ENCODE measurements around the gene NUP133. TPM values are rescaled to one million over a fixed set of nuclear protein-coding genes. Genes with fewer than 3 reads are reported as not detected.

The NUP133 gene
- total and polyA plus RNA-seq, 2 of the 4 experiments (the other 2 are of a cell fraction): 13.4 to 30.5 TPM

- Histone ChIP-seq H4K20me1 (ENCODE audit: insufficient read depth, low read length) (no peaks in the 10 kb centered on the region), H3K79me1 (ENCODE audit: low read depth in 1 of 2, low read length in 2 of 2) (no peaks in the 10 kb centered on the region), H2AFZ (replicated peaks; ENCODE audit: low read length, poor library complexity) (no peak overlapping the region), H3K23ac (ENCODE audit: low read depth, low read length) (no peak overlapping the region), H2BK120ac (ENCODE audit: low read depth, low read length) (no peak overlapping the region), H3K4me3 (ENCODE audit: insufficient read depth, low read depth, low read length) (no peak overlapping the region), H4K8ac (ENCODE audit: low read depth in 2 of 2, low read length in 2 of 2) (no peak overlapping the region), H2BK5ac (ENCODE audit: low read depth, low read length, poor library complexity, severe bottlenecking) (no peak overlapping the region), H2AK9ac (replicated peaks; ENCODE audit: low read depth, low read length, poor library complexity) (no peak overlapping the region), H3K4me1 (ENCODE audit: control insufficient read depth, insufficient read depth, low read length) (no peaks in the 10 kb centered on the region), H3K36me3 (ENCODE audit: control insufficient read depth, insufficient read depth, low read length) (peaks cover 29% of the 10 kb centered on the region), H2BK20ac (ENCODE audit: low read depth, low read length) (no peak overlapping the region), H3K27me3 (ENCODE audit: control insufficient read depth, insufficient read depth, low read length) (no peaks in the 10 kb centered on the region), H3K4ac (ENCODE audit: low read depth, low read length) (no peak overlapping the region), H2BK15ac (ENCODE audit: low read depth, low read length) (no peak overlapping the region), H3K56ac (ENCODE audit: extremely low read depth, insufficient read depth, low read length) (no peak overlapping the region), H3K9me3 (ENCODE audit: control insufficient read depth, insufficient read depth, low read length) (no peaks in the 10 kb centered on the region), H4K91ac (ENCODE audit: insufficient read depth, low read depth, low read length) (no peak overlapping the region), H3K18ac (ENCODE audit: low read depth, low read length) (no peak overlapping the region), H3K9ac (ENCODE audit: low read depth, low read length) (no peak overlapping the region), H2AK5ac (ENCODE audit: low read depth, low read length) (no peak overlapping the region), H3K14ac (replicated peaks; ENCODE audit: low read depth, low read length) (no peak overlapping the region), H3K9me1 (ENCODE audit: insufficient read depth, low read length) (no peaks in the 10 kb centered on the region), H3K27ac (ENCODE audit: insufficient read depth, low read length) (no peak overlapping the region), H4K5ac (ENCODE audit: low read depth, low read length) (no peak overlapping the region), H3K4me2 (ENCODE audit: low read depth, low read length) (no peak overlapping the region)
- in situ Hi-C loops (cut with MboI; ENCODE audit: low sequenced_read_pairs): no loop called here
- dilution Hi-C loops (cut with HindIII; ENCODE audit: low sequenced_read_pairs, unreplicated experiment): no loop called here
- no TSS peak for BruUV-seq (replicated peaks)
- DNase-seq: no peak
- no CpG with 5 or more reads among the region's 7 CpGs for WGBS, 2 experiments (ENCODE audit: extremely low coverage in 2 of 2, insufficient read length in 1 of 2)
- intact Hi-C loops (cut with micrococcal nuclease): no loop called here
- ChIA-PET POLR2A (ENCODE audit: unreplicated experiment) (no interaction called here), CTCF (interaction anchor here (1.0 kb wide), 1 partner anchor 54 kb away, joined by 3 read pairs; no protein-coding TSS in a partner anchor)
- ATAC-seq (ENCODE audit: low read depth): no peak
- no peak for TF ChIP-seq CEBPB (IDR thresholded peaks at IDR 0.05; ENCODE audit: low read depth, low read length)
- TF ChIP-seq, protein P1, sequence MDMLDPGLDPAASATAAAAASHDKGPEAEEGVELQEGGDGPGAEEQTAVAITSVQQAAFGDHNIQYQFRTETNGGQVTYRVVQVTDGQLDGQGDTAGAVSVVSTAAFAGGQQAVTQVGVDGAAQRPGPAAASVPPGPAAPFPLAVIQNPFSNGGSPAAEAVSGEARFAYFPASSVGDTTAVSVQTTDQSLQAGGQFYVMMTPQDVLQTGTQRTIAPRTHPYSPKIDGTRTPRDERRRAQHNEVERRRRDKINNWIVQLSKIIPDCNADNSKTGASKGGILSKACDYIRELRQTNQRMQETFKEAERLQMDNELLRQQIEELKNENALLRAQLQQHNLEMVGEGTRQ (IDR thresholded peaks at IDR 0.05; ENCODE audit: low read depth, low read length): no peak
- TF ChIP-seq RCOR1 (IDR thresholded peaks at IDR 0.05; ENCODE audit: insufficient replicate concordance, low read length): no peak
- no peak for TF ChIP-seq NFE2L2 (IDR thresholded peaks at IDR 0.05; ENCODE audit: low read depth, low read length)
- TF ChIP-seq RFX5 (IDR thresholded peaks at IDR 0.05; ENCODE audit: low read depth, low read length): no peak
- TF ChIP-seq CHD1 (IDR thresholded peaks at IDR 0.05; ENCODE audit: low read depth, low read length): no peak
- no peak for TF ChIP-seq FOS (IDR thresholded peaks at IDR 0.05; ENCODE audit: low read depth, low read length)
- TF ChIP-seq MXI1 (IDR thresholded peaks at IDR 0.05; ENCODE audit: borderline replicate concordance, low read depth, low read length): no peak
- TF ChIP-seq, protein P2, sequence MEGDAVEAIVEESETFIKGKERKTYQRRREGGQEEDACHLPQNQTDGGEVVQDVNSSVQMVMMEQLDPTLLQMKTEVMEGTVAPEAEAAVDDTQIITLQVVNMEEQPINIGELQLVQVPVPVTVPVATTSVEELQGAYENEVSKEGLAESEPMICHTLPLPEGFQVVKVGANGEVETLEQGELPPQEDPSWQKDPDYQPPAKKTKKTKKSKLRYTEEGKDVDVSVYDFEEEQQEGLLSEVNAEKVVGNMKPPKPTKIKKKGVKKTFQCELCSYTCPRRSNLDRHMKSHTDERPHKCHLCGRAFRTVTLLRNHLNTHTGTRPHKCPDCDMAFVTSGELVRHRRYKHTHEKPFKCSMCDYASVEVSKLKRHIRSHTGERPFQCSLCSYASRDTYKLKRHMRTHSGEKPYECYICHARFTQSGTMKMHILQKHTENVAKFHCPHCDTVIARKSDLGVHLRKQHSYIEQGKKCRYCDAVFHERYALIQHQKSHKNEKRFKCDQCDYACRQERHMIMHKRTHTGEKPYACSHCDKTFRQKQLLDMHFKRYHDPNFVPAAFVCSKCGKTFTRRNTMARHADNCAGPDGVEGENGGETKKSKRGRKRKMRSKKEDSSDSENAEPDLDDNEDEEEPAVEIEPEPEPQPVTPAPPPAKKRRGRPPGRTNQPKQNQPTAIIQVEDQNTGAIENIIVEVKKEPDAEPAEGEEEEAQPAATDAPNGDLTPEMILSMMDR (conservative IDR thresholded peaks at IDR 0.05; ENCODE audit: low read depth, low read length): no peak
- no peak for TF ChIP-seq SMC3 (IDR thresholded peaks at IDR 0.05; ENCODE audit: low read depth, low read length)
These were observed 47.0 kb downstream of the NUP133 start for GRCh38 chr1:229461032-229461668.
